ENCODE results near the gene ADI1.
"Not testable (repeated sequence)": the region's sequence is repeated elsewhere in the genome, so short reads cannot be mapped to it uniquely, and the experiment has no call there.

The ADI1 gene

GRCh38 chr2:3492475-3492787 lies 26.9 kb downstream of the ADI1 start:
- not testable (repeated sequence) for DNase-seq

- DNase-seq: no peak
These were observed 27.4 kb downstream of the ADI1 start for GRCh38 chr2:3491716-3492474.

- no peak for DNase-seq
These were observed 28.0 kb downstream of the ADI1 start for GRCh38 chr2:3491306-3491705.

GRCh38 chr2:3490191-3491170 lies 28.9 kb downstream of the ADI1 start:
- no peak for DNase-seq

- DNase-seq: no peak
These were observed 29.6 kb downstream of the ADI1 start for GRCh38 chr2:3489764-3490115.

- DNase-seq: peak; percentile 31
These were observed 30.2 kb downstream of the ADI1 start for GRCh38 chr2:3488855-3489763.

- DNase-seq: no peak
These were observed 31.2 kb downstream of the ADI1 start for GRCh38 chr2:3488061-3488531.

- DNase-seq: no peak
These were observed 31.9 kb downstream of the ADI1 start for GRCh38 chr2:3487432-3487831.

- no peak for DNase-seq
These were observed 32.3 kb downstream of the ADI1 start for GRCh38 chr2:3487028-3487425.

- DNase-seq: no peak
These were observed 33.0 kb downstream of the ADI1 start for GRCh38 chr2:3486047-3487027.

GRCh38 chr2:3485166-3485565 lies 34.2 kb downstream of the ADI1 start:
- DNase-seq: no peak

- no peak for DNase-seq
These were observed 35.1 kb downstream of the ADI1 start for GRCh38 chr2:3483986-3484960.

- no peak for DNase-seq
These were observed 35.9 kb downstream of the ADI1 start for GRCh38 chr2:3483227-3483985.

- DNase-seq: no peak
These were observed 36.9 kb downstream of the ADI1 start for GRCh38 chr2:3482363-3482821.

- no peak for DNase-seq
These were observed 37.5 kb downstream of the ADI1 start for GRCh38 chr2:3481736-3482362.

GRCh38 chr2:3481011-3481400 lies 38.3 kb downstream of the ADI1 start:
- DNase-seq: no peak

- no peak for DNase-seq
These were observed 38.9 kb downstream of the ADI1 start for GRCh38 chr2:3480352-3481010.

All from NCI-H187 treated with DMSO at 0.1 percent for 48 hours (cell line).